Dendritic cell treated with granulocyte-macrophage colony-stimulating factor and Interleukin-4, amounts not matched to agents 40 ng/mL and 50 ng/mL, for 4 days (primary cell): Measurements from ENCODE around the gene SIGLEC9.

Experiments
- H3K27ac Mint-ChIP-seq: one replicate; pipeline ENCODE4 v1.8.0; 2022; ENCODE audit warnings: mild to moderate bottlenecking, mixed read lengths
- H3K27me3 Mint-ChIP-seq: one replicate; pipeline ENCODE4 v1.8.0; 2022; ENCODE audit warnings: mild to moderate bottlenecking, mixed read lengths
- H3K36me3 Mint-ChIP-seq: one replicate; pipeline ENCODE4 v1.8.0; 2022; ENCODE audit warnings: low read depth, mixed read lengths
- H3K4me1 Mint-ChIP-seq: one replicate; pipeline ENCODE4 v1.8.0; 2022; ENCODE audit warnings: low read depth, mixed read lengths
- H3K4me3 Mint-ChIP-seq: one replicate; pipeline ENCODE4 v1.8.0; 2022; ENCODE audit warnings: mild to moderate bottlenecking, moderate library complexity, mixed read lengths
- H3K9me3 Mint-ChIP-seq: one replicate; pipeline ENCODE4 v1.8.0; 2022; ENCODE audit warnings: mixed read lengths
- intact Hi-C: fragments of 100-400 bp; cut with micrococcal nuclease; formaldehyde crosslinking; loops from one replicate; pipeline ENCODE4 v1.15.0; 2022

Gene SIGLEC9

DNA sequence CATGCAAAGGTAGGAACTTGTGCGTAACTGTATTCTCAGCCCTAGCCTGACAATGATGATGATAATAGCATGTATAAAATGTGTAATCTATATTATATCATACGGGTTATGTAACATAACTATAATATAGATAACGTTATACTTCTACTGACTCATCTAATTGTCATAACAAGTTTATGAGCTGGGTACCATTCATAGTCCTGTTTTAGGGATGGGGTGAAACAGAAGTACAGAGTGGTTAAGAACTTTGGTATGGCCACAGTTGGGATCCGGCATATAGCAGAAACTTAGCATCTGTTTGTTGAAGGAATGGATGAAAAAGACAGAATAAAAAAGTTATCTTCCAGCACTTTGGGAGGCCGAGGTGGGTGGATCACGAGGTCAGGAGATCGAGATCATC is 21.7 kb upstream of the SIGLEC9 start:
- H3K27ac Mint-ChIP-seq = no peak overlapping the region
- intact Hi-C loops = no loop called here
- no peaks in the 10 kb centered on the region for H3K9me3 Mint-ChIP-seq
- H3K36me3 Mint-ChIP-seq = peaks cover 92% of the 10 kb centered on the region
- H3K4me1 Mint-ChIP-seq = peaks cover 61% of the 10 kb centered on the region
- no peak overlapping the region for H3K4me3 Mint-ChIP-seq
- H3K27me3 Mint-ChIP-seq = no peaks in the 10 kb centered on the region

DNA sequence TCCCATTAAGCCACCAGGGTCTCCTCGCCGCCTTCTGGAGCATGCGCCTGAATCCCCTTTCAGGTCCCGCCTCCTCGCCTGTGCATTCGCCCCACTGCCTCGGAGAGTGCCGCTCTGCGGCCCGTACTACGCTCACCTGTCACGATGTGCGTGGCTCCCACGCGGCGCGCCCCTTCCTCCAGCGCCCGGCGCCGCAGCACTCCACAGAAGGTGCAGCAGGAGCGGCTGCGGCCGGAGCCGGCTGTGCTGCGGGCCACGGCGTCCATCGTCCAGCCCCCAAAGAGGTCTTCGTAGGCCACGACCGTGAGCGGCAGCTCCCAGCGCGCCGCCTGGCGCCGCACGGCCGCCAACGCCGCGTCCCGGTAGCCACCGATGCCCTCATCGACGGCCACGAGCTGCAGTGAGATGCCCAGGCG is 20.8 kb upstream of the SIGLEC9 start:
- intact Hi-C loops = no loop called here
- H3K27me3 Mint-ChIP-seq = no peaks in the 10 kb centered on the region
- peaks cover 91% of the 10 kb centered on the region for H3K36me3 Mint-ChIP-seq
- no peaks in the 10 kb centered on the region for H3K9me3 Mint-ChIP-seq
- no peak overlapping the region for H3K4me3 Mint-ChIP-seq
- H3K27ac Mint-ChIP-seq = no peak overlapping the region
- peaks cover 60% of the 10 kb centered on the region for H3K4me1 Mint-ChIP-seq

DNA sequence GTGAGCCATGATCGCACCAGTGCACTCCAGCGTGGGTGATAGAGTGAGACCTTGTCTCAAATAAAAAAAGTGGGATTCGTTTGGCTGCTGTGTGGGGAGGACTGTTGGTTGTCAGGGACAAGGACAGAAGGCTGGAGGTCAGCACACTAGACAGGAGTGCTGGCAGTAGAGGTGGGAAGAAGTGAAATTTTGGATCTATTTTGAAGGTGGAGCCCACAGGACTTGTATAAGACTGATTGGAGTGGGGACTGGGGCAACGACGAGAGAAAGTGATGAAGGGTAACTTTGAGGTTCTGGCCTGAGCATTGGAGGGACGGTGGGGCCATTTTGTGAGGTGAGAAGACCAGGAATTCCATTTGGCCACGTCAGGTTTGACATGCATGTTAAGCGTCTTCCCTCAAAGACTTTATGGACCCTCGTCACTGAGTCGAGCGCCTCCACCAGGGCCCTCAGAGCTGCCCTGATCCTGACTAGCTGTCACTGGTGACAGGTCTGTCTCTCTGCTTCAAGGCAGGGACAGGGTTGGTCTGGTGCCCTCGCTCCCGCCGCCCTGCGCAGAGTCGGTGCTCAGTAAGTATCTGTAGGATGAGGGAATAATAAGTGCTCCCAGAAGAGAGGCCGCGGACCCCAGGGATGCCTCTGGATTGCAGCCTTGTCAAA is 17.2 kb upstream of the SIGLEC9 start:
- Mint-ChIP-seq H3K4me1 (peaks cover 38% of the 10 kb centered on the region), H3K27me3 (no peaks in the 10 kb centered on the region), H3K36me3 (peaks cover 60% of the 10 kb centered on the region)

DNA sequence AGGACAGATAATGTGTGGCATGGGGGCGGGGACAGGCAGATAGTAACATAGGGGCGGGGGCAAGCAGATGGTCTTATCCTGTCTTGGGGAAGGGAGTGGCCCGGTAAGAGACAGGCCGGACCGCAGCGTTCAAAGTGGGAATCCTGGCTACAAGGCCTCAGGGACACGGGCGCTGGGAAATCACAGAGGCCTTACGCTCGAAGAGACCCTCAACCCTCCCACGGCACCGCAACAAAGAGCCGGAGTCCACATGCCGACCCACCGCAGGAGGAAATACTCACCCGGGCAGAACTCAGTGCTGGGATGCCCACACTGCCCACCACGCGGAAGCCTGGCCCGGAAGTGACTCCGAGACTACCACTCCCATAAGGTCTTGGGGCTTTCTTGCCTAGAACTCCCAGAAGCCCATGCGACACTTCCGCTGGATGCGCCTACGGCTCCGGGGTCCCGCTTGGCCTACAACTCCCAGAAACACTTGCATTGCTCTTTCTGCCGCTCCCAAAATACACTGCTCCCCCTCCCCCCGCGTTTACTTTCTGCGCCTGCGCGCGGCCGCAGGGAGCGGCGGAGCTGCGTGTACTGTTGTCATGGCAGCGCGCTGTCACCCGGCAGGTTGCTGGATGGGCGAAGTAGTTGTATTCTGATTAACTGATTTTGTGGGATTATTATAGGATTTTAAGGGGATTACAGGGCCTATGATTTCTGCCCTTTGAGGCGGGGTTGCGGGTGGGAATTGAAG is 16.5 kb upstream of the SIGLEC9 start, which contains the start of gene CTU1:
Gene CTU1 (minus strand): TSS at position 344 of the 739 bp plus-strand sequence. CDS start 3,840 bp downstream, outside the sequence.
- no peaks in the 10 kb centered on the region for H3K9me3 Mint-ChIP-seq
- peaks cover 53% of the 10 kb centered on the region for H3K36me3 Mint-ChIP-seq
- H3K27me3 Mint-ChIP-seq = no peaks in the 10 kb centered on the region
- H3K27ac Mint-ChIP-seq = peak within 1 kb of the TSS; percentile 88
- intact Hi-C loops = loop anchor here (2.0 kb wide), 2 partner anchors 17 to 29 kb away; partner anchors contain the start of gene SIGLEC9
- H3K4me1 Mint-ChIP-seq = peaks cover 33% of the 10 kb centered on the region
- peak within 1 kb of the TSS; percentile 87 for H3K4me3 Mint-ChIP-seq

More for the DNA sequence above, 17.2 kb upstream of the SIGLEC9 start:
- intact Hi-C loops = loop anchor here (2.0 kb wide), 2 partner anchors 17 to 29 kb away; partner anchors contain the start of gene SIGLEC9
- H3K4me3 Mint-ChIP-seq = peak overlapping the region; percentile 87
- H3K27ac Mint-ChIP-seq = peak overlapping the region; percentile 88
- H3K9me3 Mint-ChIP-seq = no peaks in the 10 kb centered on the region

DNA sequence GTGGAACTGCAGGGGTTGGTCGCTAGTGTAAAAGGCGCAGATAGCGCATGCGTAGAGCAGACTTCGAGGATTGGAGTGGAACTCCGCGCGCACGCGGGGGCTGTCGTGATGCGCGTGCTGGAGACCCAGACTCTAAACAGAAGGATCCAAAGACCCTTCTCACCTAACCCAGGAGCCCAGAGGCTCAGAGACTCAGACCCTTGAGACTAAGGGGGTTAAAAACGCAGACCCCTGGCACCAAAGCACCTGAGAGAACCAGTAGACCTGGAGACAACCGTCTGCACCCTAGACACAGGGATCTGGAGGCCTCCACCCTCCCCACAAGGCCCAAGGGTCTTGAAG is 15.9 kb upstream of the SIGLEC9 start:
- intact Hi-C loops = loop anchor here (2.0 kb wide), 2 partner anchors 16 to 28 kb away; partner anchors contain the start of gene SIGLEC9
- H3K36me3 Mint-ChIP-seq = peaks cover 48% of the 10 kb centered on the region
- peak overlapping the region; percentile 87 for H3K4me3 Mint-ChIP-seq
- peaks cover 29% of the 10 kb centered on the region for H3K4me1 Mint-ChIP-seq
- H3K27ac Mint-ChIP-seq = peak overlapping the region; percentile 88
- no peaks in the 10 kb centered on the region for H3K9me3 Mint-ChIP-seq
- no peaks in the 10 kb centered on the region for H3K27me3 Mint-ChIP-seq

DNA sequence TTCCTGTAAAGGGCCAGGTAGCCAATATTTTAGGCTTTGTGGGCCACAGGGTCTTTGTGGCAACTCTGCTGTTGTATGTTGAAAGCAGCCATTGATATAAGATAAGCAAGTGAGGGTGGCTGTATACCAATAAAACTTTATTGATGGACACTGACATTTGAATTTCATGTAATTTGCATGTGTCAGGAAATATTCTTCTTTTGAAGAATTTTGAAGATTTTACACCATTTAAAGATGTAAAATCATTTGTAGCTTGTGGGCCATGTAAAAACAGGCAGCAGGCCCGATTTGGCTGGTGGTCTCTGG is 14.1 kb upstream of the SIGLEC9 start:
- no peak overlapping the region for H3K4me3 Mint-ChIP-seq
- no peaks in the 10 kb centered on the region for H3K9me3 Mint-ChIP-seq
- no peaks in the 10 kb centered on the region for H3K27me3 Mint-ChIP-seq
- peaks cover 29% of the 10 kb centered on the region for H3K36me3 Mint-ChIP-seq
- intact Hi-C loops = no loop called here
- no peak overlapping the region for H3K27ac Mint-ChIP-seq
- H3K4me1 Mint-ChIP-seq = peaks cover 34% of the 10 kb centered on the region

DNA sequence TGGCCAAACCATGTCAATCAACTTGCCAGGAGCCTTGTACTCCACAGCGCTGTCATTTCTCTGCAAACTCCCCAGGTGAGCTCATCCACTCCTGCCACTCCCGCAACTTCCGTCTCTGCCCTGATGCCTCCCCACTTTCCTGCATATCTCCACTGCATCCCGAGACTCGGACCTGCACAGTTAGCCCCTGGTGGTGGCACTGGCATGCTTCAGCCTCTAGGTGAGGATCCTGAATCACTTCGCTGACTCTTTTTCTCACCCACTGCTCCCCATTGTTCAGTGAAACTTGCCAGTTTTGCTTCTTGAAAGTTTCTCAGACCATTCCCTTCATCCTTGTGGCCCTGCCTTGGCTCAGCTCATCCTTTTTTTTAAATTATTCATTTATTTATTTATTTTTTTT is 13.1 kb upstream of the SIGLEC9 start:
- intact Hi-C loops = no loop called here
- Mint-ChIP-seq H3K9me3 (no peaks in the 10 kb centered on the region), H3K36me3 (peaks cover 22% of the 10 kb centered on the region)

DNA sequence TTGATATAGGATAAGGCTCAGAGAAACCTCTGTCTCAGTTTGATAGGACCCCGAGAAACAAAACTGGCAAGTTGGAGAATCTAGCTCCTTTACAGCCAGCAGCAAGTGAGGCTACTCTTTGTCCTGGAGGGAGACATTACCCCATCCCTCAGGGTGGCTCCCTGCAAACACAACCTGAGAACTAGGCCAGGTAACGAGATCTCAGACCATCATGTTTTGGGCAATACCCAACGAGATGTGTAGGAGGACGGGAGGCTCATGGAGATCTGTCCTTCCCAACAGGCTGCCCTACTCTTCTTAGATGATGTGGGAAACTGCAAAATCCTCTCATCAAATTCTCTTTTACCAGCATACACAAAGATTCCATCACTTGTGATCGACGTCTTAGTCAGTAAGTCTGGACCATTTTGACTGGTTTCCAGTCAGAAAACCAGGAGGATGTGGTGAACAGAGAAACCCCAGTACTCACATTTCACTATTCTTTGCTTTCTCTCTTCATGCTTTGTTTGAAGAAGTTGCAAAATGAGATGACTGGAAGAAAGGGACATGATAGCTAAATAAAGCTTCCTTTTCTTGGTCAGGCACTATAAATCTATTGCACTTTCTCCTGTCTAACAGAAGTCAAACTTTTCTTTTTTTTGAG is 10.5 kb upstream of the SIGLEC9 start:
- Mint-ChIP-seq H3K27me3 (no peaks in the 10 kb centered on the region), H3K9me3 (no peaks in the 10 kb centered on the region), H3K4me1 (peaks cover 30% of the 10 kb centered on the region), H3K27ac (peak overlapping the region; percentile 44), H3K36me3 (no peaks in the 10 kb centered on the region), H3K4me3 (no peak overlapping the region)
- intact Hi-C loops = no loop called here

More for the DNA sequence above, 13.1 kb upstream of the SIGLEC9 start:
- H3K27me3 Mint-ChIP-seq = no peaks in the 10 kb centered on the region
- H3K27ac Mint-ChIP-seq = no peak overlapping the region
- peaks cover 29% of the 10 kb centered on the region for H3K4me1 Mint-ChIP-seq
- no peak overlapping the region for H3K4me3 Mint-ChIP-seq

DNA sequence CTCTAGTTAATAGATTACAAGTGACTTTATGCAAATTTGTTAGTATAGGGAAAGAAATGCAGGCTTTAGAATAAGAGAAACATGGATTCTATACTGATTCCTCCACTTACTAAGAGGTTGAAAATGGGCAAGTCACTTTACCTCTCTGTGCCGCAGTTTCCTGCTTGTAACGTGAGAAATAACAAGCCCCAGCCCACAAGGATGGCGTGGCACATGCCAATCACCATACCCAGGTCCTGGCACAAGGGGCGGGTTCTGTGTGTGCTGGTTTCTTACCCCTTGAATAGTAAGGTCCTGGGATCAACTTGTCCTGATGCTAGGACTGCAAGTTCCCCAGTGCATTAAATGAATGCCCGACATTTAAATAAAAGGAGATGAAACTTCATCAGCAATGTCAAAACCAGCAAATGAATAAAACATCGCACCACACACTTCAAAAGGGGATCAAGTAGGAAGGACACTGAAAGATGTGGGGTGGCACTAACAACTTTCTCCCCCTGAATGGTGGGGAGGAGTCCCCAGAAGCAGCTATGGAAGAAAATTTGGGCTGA is 7.9 kb upstream of the SIGLEC9 start:
- Mint-ChIP-seq H3K27ac (no peak overlapping the region), H3K4me1 (peaks cover 55% of the 10 kb centered on the region), H3K4me3 (no peak overlapping the region)

DNA sequence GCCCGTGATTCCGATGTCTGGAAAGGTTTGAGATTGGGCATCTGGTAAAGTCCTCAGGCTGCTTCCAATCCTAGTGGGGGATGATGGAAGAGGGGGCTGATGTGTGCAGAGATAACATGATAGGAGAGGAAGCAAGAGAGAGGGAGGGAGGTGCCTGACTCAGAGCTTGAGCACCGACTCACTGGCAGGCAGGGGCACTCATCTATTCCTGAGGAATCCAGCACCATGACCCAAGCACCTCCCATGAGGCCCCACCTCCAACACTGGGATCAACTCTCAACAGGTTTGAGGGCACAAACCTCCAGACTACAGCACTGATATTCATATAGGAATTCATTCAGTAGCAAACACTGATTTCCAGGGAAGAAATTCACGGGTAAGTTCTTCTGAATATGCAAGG is 5.6 kb upstream of the SIGLEC9 start:
- H3K36me3 Mint-ChIP-seq = no peaks in the 10 kb centered on the region
- H3K4me3 Mint-ChIP-seq = no peak overlapping the region
- intact Hi-C loops = no loop called here
- H3K27ac Mint-ChIP-seq = peak overlapping the region; percentile 97
- no peaks in the 10 kb centered on the region for H3K27me3 Mint-ChIP-seq
- H3K9me3 Mint-ChIP-seq = no peaks in the 10 kb centered on the region
- H3K4me1 Mint-ChIP-seq = peaks cover 78% of the 10 kb centered on the region

More for the DNA sequence above, 7.9 kb upstream of the SIGLEC9 start:
- H3K9me3 Mint-ChIP-seq = no peaks in the 10 kb centered on the region
- H3K27me3 Mint-ChIP-seq = no peaks in the 10 kb centered on the region
- intact Hi-C loops = no loop called here
- H3K36me3 Mint-ChIP-seq = no peaks in the 10 kb centered on the region

DNA sequence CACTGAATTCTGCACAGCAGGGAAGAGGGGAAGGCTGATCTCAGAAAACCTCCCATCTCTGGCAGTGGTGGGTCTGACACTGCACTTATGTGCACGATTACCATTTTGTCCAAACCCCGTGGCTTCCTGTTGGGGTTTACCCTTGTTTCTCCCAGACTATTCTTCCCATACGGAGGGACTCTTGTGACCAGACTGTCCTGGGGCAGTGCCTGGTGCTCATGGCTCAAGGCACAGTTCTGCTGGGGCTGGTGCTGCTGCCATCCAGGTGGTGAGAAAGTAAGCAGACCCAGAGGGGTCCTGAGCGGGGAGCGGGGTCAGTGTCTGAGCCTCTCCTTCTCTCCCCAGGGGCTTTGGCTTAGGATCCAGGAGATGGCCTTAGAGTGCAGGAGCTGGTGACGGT is 5.1 kb upstream of the SIGLEC9 start:
- no peaks in the 10 kb centered on the region for H3K27me3 Mint-ChIP-seq
- no peaks in the 10 kb centered on the region for H3K36me3 Mint-ChIP-seq
- peaks cover 79% of the 10 kb centered on the region for H3K4me1 Mint-ChIP-seq
- H3K27ac Mint-ChIP-seq = peak overlapping the region; percentile 97
- intact Hi-C loops = no loop called here
- H3K4me3 Mint-ChIP-seq = no peak overlapping the region
- no peaks in the 10 kb centered on the region for H3K9me3 Mint-ChIP-seq

DNA sequence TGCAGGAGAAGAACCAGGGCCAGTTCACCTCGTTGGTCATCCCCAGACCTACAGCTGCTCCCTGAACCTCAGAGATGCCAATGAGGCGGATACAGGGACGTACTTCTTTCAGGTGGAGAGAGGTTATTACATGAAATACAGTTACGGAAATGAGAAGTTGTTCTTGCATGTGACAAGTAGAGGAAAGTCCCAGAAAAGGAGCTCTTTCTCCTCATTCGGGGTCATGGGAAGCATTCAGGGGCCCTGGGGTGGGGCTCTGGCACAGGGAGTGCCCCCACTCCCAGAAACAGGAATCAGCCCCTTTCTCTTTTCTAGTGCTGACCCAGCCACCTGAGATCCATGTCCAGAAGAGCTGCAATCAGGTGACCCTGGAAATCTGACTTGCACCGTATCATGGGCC is 4.5 kb upstream of the SIGLEC9 start:
- Mint-ChIP-seq H3K4me1 (peaks cover 79% of the 10 kb centered on the region), H3K9me3 (no peaks in the 10 kb centered on the region), H3K4me3 (no peak overlapping the region), H3K27ac (peak overlapping the region; percentile 97), H3K36me3 (peaks cover 5% of the 10 kb centered on the region), H3K27me3 (no peaks in the 10 kb centered on the region)
- intact Hi-C loops = no loop called here

DNA sequence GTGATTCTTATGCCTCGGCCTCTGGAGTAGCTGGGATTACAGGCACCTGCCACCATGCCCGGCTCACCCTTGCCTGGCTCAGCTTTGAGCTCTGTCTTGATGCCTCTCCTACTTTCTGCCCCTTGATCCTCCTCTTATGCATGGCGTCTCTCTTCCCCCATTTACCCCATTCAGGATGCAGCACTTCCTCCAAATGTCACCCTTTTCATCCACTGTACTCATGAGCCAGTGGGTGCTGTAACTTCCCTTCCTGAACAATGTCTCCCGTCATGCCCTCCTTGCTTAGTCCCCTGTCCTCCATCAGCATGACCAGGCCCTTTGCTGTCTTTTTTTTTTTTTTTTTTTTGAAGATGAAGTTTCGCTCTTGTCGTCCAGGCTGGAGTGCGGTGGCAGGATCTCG is 3.4 kb upstream of the SIGLEC9 start:
- no peaks in the 10 kb centered on the region for H3K27me3 Mint-ChIP-seq
- no peak overlapping the region for H3K4me3 Mint-ChIP-seq
- no peaks in the 10 kb centered on the region for H3K9me3 Mint-ChIP-seq
- intact Hi-C loops = no loop called here
- H3K36me3 Mint-ChIP-seq = peaks cover 16% of the 10 kb centered on the region
- peaks cover 83% of the 10 kb centered on the region for H3K4me1 Mint-ChIP-seq
- peak overlapping the region; percentile 97 for H3K27ac Mint-ChIP-seq
